CD4-positive, alpha-beta T cell treated with Interferon gamma for 1 hour (primary cell): ENCODE results near the gene TPRKB.
"Not testable (repeated sequence)": the region's sequence is repeated elsewhere in the genome, so short reads cannot be mapped to it uniquely, and the experiment has no call there.

Source experiments
- DNase-seq: peaks from one replicate; pipeline ENCODE4 v3.0.0-alpha.2; 2020

The TPRKB gene

GRCh38 chr2:73736855-73737779, at the start of gene TPRKB:
Gene TPRKB (minus strand): TSS chr2:73737345. CDS start chr2:73734569, 2,776 bp downstream.
- DNase-seq, result peak; percentile 95

- DNase-seq, result not testable (repeated sequence)
Observed at GRCh38 chr2:73783883-73784282, 46.7 kb upstream of the TPRKB start, which contains the start of gene C2orf78. Gene C2orf78 (plus strand): TSS chr2:73784183. CDS start chr2:73784310, 127 bp downstream.

- DNase-seq, result not testable (repeated sequence)
Observed at GRCh38 chr2:73783402-73783801, 46.3 kb upstream of the TPRKB start.

- no peak for DNase-seq
Observed at GRCh38 chr2:73780237-73780582, 43.1 kb upstream of the TPRKB start.

GRCh38 chr2:73779467-73780236, 42.5 kb upstream of the TPRKB start, which contains the start of gene DUSP11:
Gene DUSP11 (minus strand): TSS chr2:73780103. CDS start chr2:73779974, 129 bp downstream.
- peak; percentile 95 for DNase-seq

GRCh38 chr2:73778867-73779466, 41.8 kb upstream of the TPRKB start:
- DNase-seq, result not testable (repeated sequence)

- DNase-seq, result no peak
Observed at GRCh38 chr2:73776869-73777519, 39.8 kb upstream of the TPRKB start.

GRCh38 chr2:73776381-73776780, 39.2 kb upstream of the TPRKB start:
- no peak for DNase-seq

- no peak for DNase-seq
Observed at GRCh38 chr2:73772819-73773218, 35.7 kb upstream of the TPRKB start.

- DNase-seq, result no peak
Observed at GRCh38 chr2:73770725-73771124, 33.6 kb upstream of the TPRKB start.

GRCh38 chr2:73766994-73767393, 29.8 kb upstream of the TPRKB start:
- no peak for DNase-seq

- no peak for DNase-seq
Observed at GRCh38 chr2:73766349-73766748, 29.2 kb upstream of the TPRKB start.

GRCh38 chr2:73764945-73765344, 27.8 kb upstream of the TPRKB start:
- no peak for DNase-seq

GRCh38 chr2:73762571-73762970, 25.4 kb upstream of the TPRKB start:
- no peak for DNase-seq

GRCh38 chr2:73759904-73760303, 22.8 kb upstream of the TPRKB start:
- DNase-seq, result no peak

- no peak for DNase-seq
Observed at GRCh38 chr2:73759285-73759764, 22.2 kb upstream of the TPRKB start.

GRCh38 chr2:73754332-73754731, 17.2 kb upstream of the TPRKB start:
- DNase-seq, result not testable (repeated sequence)

GRCh38 chr2:73749314-73749713, 12.2 kb upstream of the TPRKB start:
- DNase-seq, result no peak

GRCh38 chr2:73746877-73747208, 9.7 kb upstream of the TPRKB start:
- DNase-seq, result no peak

GRCh38 chr2:73746015-73746876, 9.1 kb upstream of the TPRKB start:
- DNase-seq, result no peak

- no peak for DNase-seq
Observed at GRCh38 chr2:73740767-73741166, 3.6 kb upstream of the TPRKB start.

GRCh38 chr2:73739101-73739500, 2.0 kb upstream of the TPRKB start:
- DNase-seq, result no peak
